Ishikawa (cell line): Measurements from ENCODE around the gene CLN3.

ENCODE experiments used
- CEBPB ChIP-seq: IDR thresholded peaks from 2 replicates; pipeline ENCODE4 v1.6.1; 2012
- CREB1 ChIP-seq: IDR thresholded peaks from 2 replicates; pipeline ENCODE4 v1.6.1; 2012; ENCODE audit warnings: low read depth
- EGR1 ChIP-seq: IDR thresholded peaks from 2 replicates; pipeline ENCODE4 v1.6.1; 2012
- EP300 ChIP-seq: IDR thresholded peaks from 2 replicates; pipeline ENCODE4 v1.6.1; 2012; ENCODE audit warnings: borderline replicate concordance
- FOXM1 ChIP-seq: IDR thresholded peaks from 2 replicates; pipeline ENCODE4 v1.6.1; 2012; ENCODE audit warnings: low read depth, borderline replicate concordance
- MAX ChIP-seq: IDR thresholded peaks from 2 replicates; pipeline ENCODE4 v1.6.1; 2012
- RAD21 ChIP-seq: IDR thresholded peaks from 2 replicates; pipeline ENCODE4 v1.6.1; 2012; ENCODE audit warnings: low read depth
- REST ChIP-seq: IDR thresholded peaks from 2 replicates; pipeline ENCODE4 v1.6.1; 2012; ENCODE audit warnings: low read depth, mild to moderate bottlenecking
- TAF1 ChIP-seq: IDR thresholded peaks from 2 replicates; pipeline ENCODE4 v1.6.1; 2012; ENCODE audit warnings: low read depth, mild to moderate bottlenecking
- TCF12 ChIP-seq: IDR thresholded peaks from 2 replicates; pipeline ENCODE4 v1.6.1; 2012; ENCODE audit warnings: low read depth
- USF1 ChIP-seq: IDR thresholded peaks from 2 replicates; pipeline ENCODE4 v1.6.1; 2012
- YY1 ChIP-seq: IDR thresholded peaks from 2 replicates; pipeline ENCODE4 v1.6.1; 2012; ENCODE audit warnings: low read depth
- ZBTB7A ChIP-seq: IDR thresholded peaks from 2 replicates; pipeline ENCODE4 v1.6.1; 2012; ENCODE audit warnings: low read depth

GRCh38 chr16:28491230-28491969, 474 bp downstream of the CLN3 start:
- no peak for TF ChIP-seq EGR1
- no peak for TF ChIP-seq CREB1
- TF ChIP-seq YY1 = no peak
- no peak for TF ChIP-seq CEBPB
- no peak for TF ChIP-seq EP300
- no peak for TF ChIP-seq MAX
- no peak for TF ChIP-seq FOXM1
- no peak for TF ChIP-seq REST
- peak; percentile 98 for TF ChIP-seq ZBTB7A
- TF ChIP-seq USF1 = no peak
- TF ChIP-seq RAD21 = peak; percentile 7; the same call in 1 of the 2 replicates
- no peak for TF ChIP-seq TCF12
- no peak for TF ChIP-seq TAF1
